Measurements from ENCODE around the gene NT5DC3. TPM values are rescaled to one million over a fixed set of nuclear protein-coding genes. Genes with fewer than 3 reads are reported as not detected.

NT5DC3 gene
- total and polyA plus RNA-seq, 2 of the 13 experiments (the other 11 are each of a cell fraction or from before 2014, with no cell fraction given), result 3.2 to 6.6 TPM

DNA sequence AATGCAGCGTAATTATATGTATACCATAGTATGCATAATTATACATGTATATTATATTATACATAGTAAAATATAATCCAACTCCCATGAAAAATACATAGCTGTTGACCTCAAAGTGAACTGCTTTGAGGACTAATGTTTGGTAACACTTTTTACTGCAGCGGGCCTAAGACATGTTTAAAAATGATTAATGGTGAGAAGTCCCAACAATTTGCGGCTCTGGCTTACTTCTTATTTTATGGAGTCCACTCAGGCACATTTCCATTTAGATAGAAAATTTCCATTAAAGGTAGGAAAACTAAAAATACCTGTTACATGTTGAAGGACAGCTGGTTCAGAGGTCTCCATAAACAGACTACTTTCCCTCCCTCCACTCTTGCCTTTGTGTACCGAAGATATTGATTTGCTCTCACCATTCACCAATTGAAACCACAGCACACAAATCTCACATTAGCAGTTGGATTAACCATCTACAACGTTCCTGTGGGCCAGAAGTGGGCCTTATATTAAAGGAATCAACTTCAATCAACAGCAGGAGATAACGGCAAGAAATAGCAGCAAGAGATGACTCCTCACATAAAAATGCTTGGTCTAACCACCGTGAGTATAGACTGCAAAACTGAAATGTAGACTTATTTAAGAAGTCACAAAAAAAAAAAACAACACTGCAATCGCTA, 14.1 kb upstream of the NT5DC3 start (continued):
- TF ChIP-seq, protein P1, sequence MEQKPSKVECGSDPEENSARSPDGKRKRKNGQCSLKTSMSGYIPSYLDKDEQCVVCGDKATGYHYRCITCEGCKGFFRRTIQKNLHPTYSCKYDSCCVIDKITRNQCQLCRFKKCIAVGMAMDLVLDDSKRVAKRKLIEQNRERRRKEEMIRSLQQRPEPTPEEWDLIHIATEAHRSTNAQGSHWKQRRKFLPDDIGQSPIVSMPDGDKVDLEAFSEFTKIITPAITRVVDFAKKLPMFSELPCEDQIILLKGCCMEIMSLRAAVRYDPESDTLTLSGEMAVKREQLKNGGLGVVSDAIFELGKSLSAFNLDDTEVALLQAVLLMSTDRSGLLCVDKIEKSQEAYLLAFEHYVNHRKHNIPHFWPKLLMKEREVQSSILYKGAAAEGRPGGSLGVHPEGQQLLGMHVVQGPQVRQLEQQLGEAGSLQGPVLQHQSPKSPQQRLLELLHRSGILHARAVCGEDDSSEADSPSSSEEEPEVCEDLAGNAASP (CRISPR knock-in tag; IDR thresholded peaks at IDR 0.05; ENCODE audit: borderline replicate concordance), result no peak
- TF ChIP-seq, protein P2, sequence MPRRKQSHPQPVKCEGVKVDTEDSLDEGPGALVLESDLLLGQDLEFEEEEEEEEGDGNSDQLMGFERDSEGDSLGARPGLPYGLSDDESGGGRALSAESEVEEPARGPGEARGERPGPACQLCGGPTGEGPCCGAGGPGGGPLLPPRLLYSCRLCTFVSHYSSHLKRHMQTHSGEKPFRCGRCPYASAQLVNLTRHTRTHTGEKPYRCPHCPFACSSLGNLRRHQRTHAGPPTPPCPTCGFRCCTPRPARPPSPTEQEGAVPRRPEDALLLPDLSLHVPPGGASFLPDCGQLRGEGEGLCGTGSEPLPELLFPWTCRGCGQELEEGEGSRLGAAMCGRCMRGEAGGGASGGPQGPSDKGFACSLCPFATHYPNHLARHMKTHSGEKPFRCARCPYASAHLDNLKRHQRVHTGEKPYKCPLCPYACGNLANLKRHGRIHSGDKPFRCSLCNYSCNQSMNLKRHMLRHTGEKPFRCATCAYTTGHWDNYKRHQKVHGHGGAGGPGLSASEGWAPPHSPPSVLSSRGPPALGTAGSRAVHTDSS (CRISPR knock-in tag; conservative IDR thresholded peaks at IDR 0.05), result no peak
- peak; percentile 60 for TF ChIP-seq SAP130 (CRISPR knock-in tag; IDR thresholded peaks at IDR 0.05; ENCODE audit: low read depth)
- no peak for TF ChIP-seq ZNF567 (CRISPR knock-in tag; IDR thresholded peaks at IDR 0.05; ENCODE audit: borderline replicate concordance)
- 0 out of 2 replicates have a peak, but pooled peaks have one; percentile 22 for TF ChIP-seq ZNF317 (CRISPR knock-in tag; IDR thresholded peaks at IDR 0.05)
- TF ChIP-seq RARA (CRISPR knock-in tag; IDR thresholded peaks at IDR 0.05), result peak; percentile 79
- peak; percentile 15; the same call in 1 of the 2 replicates for TF ChIP-seq YEATS4 (CRISPR knock-in tag; IDR thresholded peaks at IDR 0.05; ENCODE audit: borderline replicate concordance)
- TF ChIP-seq FOXA3 (CRISPR knock-in tag; IDR thresholded peaks at IDR 0.05), result peak; percentile 95
- TF ChIP-seq CEBPG (CRISPR knock-in tag; IDR thresholded peaks at IDR 0.05), result peak; percentile 27; the same call in 1 of the 2 replicates
- no peak for TF ChIP-seq ZNF557 (CRISPR knock-in tag; IDR thresholded peaks at IDR 0.05)
- peak; percentile 47 for TF ChIP-seq MED1 (CRISPR knock-in tag; IDR thresholded peaks at IDR 0.05)
- peak; percentile 65 for TF ChIP-seq POGZ (CRISPR knock-in tag; IDR thresholded peaks at IDR 0.05)
- TF ChIP-seq ZFX (CRISPR knock-in tag; IDR thresholded peaks at IDR 0.05; ENCODE audit: low read depth), result peak; percentile 41; the same call in 1 of the 2 replicates
- TF ChIP-seq, protein P3, sequence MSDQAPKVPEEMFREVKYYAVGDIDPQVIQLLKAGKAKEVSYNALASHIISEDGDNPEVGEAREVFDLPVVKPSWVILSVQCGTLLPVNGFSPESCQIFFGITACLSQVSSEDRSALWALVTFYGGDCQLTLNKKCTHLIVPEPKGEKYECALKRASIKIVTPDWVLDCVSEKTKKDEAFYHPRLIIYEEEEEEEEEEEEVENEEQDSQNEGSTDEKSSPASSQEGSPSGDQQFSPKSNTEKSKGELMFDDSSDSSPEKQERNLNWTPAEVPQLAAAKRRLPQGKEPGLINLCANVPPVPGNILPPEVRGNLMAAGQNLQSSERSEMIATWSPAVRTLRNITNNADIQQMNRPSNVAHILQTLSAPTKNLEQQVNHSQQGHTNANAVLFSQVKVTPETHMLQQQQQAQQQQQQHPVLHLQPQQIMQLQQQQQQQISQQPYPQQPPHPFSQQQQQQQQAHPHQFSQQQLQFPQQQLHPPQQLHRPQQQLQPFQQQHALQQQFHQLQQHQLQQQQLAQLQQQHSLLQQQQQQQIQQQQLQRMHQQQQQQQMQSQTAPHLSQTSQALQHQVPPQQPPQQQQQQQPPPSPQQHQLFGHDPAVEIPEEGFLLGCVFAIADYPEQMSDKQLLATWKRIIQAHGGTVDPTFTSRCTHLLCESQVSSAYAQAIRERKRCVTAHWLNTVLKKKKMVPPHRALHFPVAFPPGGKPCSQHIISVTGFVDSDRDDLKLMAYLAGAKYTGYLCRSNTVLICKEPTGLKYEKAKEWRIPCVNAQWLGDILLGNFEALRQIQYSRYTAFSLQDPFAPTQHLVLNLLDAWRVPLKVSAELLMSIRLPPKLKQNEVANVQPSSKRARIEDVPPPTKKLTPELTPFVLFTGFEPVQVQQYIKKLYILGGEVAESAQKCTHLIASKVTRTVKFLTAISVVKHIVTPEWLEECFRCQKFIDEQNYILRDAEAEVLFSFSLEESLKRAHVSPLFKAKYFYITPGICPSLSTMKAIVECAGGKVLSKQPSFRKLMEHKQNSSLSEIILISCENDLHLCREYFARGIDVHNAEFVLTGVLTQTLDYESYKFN (CRISPR knock-in tag; conservative IDR thresholded peaks at IDR 0.05), result peak; percentile 92
- TF ChIP-seq ZNF547 (CRISPR knock-in tag; IDR thresholded peaks at IDR 0.05), result no peak
- TF ChIP-seq SRF (IDR thresholded peaks at IDR 0.05; ENCODE audit: low read depth, low read length), result no peak
- TF ChIP-seq, protein P4, sequence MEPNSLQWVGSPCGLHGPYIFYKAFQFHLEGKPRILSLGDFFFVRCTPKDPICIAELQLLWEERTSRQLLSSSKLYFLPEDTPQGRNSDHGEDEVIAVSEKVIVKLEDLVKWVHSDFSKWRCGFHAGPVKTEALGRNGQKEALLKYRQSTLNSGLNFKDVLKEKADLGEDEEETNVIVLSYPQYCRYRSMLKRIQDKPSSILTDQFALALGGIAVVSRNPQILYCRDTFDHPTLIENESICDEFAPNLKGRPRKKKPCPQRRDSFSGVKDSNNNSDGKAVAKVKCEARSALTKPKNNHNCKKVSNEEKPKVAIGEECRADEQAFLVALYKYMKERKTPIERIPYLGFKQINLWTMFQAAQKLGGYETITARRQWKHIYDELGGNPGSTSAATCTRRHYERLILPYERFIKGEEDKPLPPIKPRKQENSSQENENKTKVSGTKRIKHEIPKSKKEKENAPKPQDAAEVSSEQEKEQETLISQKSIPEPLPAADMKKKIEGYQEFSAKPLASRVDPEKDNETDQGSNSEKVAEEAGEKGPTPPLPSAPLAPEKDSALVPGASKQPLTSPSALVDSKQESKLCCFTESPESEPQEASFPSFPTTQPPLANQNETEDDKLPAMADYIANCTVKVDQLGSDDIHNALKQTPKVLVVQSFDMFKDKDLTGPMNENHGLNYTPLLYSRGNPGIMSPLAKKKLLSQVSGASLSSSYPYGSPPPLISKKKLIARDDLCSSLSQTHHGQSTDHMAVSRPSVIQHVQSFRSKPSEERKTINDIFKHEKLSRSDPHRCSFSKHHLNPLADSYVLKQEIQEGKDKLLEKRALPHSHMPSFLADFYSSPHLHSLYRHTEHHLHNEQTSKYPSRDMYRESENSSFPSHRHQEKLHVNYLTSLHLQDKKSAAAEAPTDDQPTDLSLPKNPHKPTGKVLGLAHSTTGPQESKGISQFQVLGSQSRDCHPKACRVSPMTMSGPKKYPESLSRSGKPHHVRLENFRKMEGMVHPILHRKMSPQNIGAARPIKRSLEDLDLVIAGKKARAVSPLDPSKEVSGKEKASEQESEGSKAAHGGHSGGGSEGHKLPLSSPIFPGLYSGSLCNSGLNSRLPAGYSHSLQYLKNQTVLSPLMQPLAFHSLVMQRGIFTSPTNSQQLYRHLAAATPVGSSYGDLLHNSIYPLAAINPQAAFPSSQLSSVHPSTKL (CRISPR knock-in tag; IDR thresholded peaks at IDR 0.05), result peak; percentile 85
- TF ChIP-seq ZNF775 (CRISPR knock-in tag; IDR thresholded peaks at IDR 0.05; ENCODE audit: borderline replicate concordance), result no peak
- no peak for TF ChIP-seq ZNF335 (CRISPR knock-in tag; IDR thresholded peaks at IDR 0.05)
- peak; percentile 73 for TF ChIP-seq HNF4A (CRISPR knock-in tag; IDR thresholded peaks at IDR 0.05)

Data from HepG2 (cell line).